Retinal pigment epithelial cell (primary cell): ENCODE measurements around the gene ST6GAL1.

Source experiments
- DNase-seq: peaks from one replicate; pipeline ENCODE4 v3.0.0-alpha.2; 2010; ENCODE audit warnings: low read depth
- H3K4me3 ChIP-seq: 2 replicates; pipeline ENCODE4 v1.5.1; 2011; ENCODE audit warnings: mild to moderate bottlenecking, low read length, control low read depth, moderate library complexity
- CTCF ChIP-seq: conservative IDR thresholded peaks from 2 replicates; pipeline ENCODE4 v1.5.1; 2011; ENCODE audit warnings: low read depth, low read length, control low read depth, inconsistent platforms

Gene ST6GAL1

GRCh38 chr3:187036394-187036793 lies 106.1 kb downstream of the ST6GAL1 start:
- no peak overlapping the region for H3K4me3 ChIP-seq
- TF ChIP-seq CTCF, result no peak
- no peak for DNase-seq

- TF ChIP-seq CTCF, result no peak
- no peak for DNase-seq
- H3K4me3 ChIP-seq, result no peak overlapping the region
These were observed 108.9 kb downstream of the ST6GAL1 start for GRCh38 chr3:187039100-187039722.

- no peak overlapping the region for H3K4me3 ChIP-seq
- DNase-seq, result no peak
- TF ChIP-seq CTCF, result no peak
These were observed 109.5 kb downstream of the ST6GAL1 start for GRCh38 chr3:187039723-187040414.

GRCh38 chr3:187040516-187041361 lies 110.4 kb downstream of the ST6GAL1 start:
- H3K4me3 ChIP-seq, result no peak overlapping the region
- DNase-seq, result no peak
- no peak for TF ChIP-seq CTCF

GRCh38 chr3:187041362-187042307 lies 111.3 kb downstream of the ST6GAL1 start:
- DNase-seq, result no peak
- H3K4me3 ChIP-seq, result no peak overlapping the region
- no peak for TF ChIP-seq CTCF

GRCh38 chr3:187042346-187042745 lies 112.0 kb downstream of the ST6GAL1 start:
- no peak overlapping the region for H3K4me3 ChIP-seq
- no peak for TF ChIP-seq CTCF
- DNase-seq, result no peak
